HCT116 (cell line): ENCODE results near the gene CERKL. TPM values are rescaled to one million over a fixed set of nuclear protein-coding genes. Genes with fewer than 3 reads are reported as not detected.

ENCODE experiments used
- ATAC-seq: fragments of 200-7000 bp; cut with Tn5 transposase; 2 replicates; pipeline ENCODE4 v1.9.1; 2020; ENCODE audit warnings: mild to moderate bottlenecking, moderate library complexity
- BruUV-seq: library from RNA; stranded (reverse); fragments of 400-500 nt; replicated peaks from 2 replicates; lab custom pipeline; 2021; lab: Mats Ljungman, UMichigan
- CTCF ChIA-PET: fragments of 300-600 bp; sonication (Branson Sonifier 250); formaldehyde crosslinking; loops from one replicate; lab custom pipeline; 2021; ENCODE audit warnings: antibody characterized with exemption; lab: Charles Lee
- POLR2A ChIA-PET: fragments of 300-600, 350-600 bp; sonication (Branson Sonifier 250); formaldehyde crosslinking; loops from one replicate; lab custom pipeline; 2021; ENCODE audit warnings: antibody characterized with exemption; lab: Charles Lee
- RAD21 ChIA-PET, 2 experiments: fragments of 300-600 bp; sonication (Branson Sonifier 250); formaldehyde crosslinking; loops; one replicate each; lab custom pipeline; 2023; ENCODE audit warnings: low total read pairs in 2 of 2; ENCODE audit not compliant: uncharacterized antibody in 2 of 2, unreplicated experiment in 2 of 2, low non-redundant PET in 1 of 2; lab: Charles Lee
- DNase-seq: peaks from one replicate; pipeline ENCODE4 v3.0.0-alpha.2; 2010; ENCODE audit warnings: low read depth, low spot score
- H2AFZ ChIP-seq: fragments of 200-600 bp; shearing (Covaris generic), sonication (generic); 2 replicates; pipeline ENCODE4 v1.6.1; 2017; ENCODE audit warnings: low read depth, mixed run types, mixed read lengths, antibody characterized with exemption, low read length; ENCODE audit not compliant: poor library complexity, severe bottlenecking
- H3K27ac ChIP-seq: 2 replicates; pipeline ENCODE4 v1.5.1; 2012; ENCODE audit warnings: low read depth, low read length
- H3K27me3 ChIP-seq: fragments of 200-600 bp; sonication (generic); 2 replicates; pipeline ENCODE4 v1.6.1; 2016; ENCODE audit warnings: mixed run types, low read length, mixed read lengths; ENCODE audit not compliant: insufficient read depth
- H3K36me3 ChIP-seq, 2 experiments: fragments of 200-500 bp in 1 of 2; fragments of 200-600 bp in 1 of 2; sonication (Bioruptor generic) in 1 of 2; sonication (generic) in 1 of 2; 2 replicates each; pipeline versions ENCODE4 v1.5.1 to v1.6.1; 2014 to 2016; ENCODE audit warnings: low read length in 2 of 2, inconsistent platforms in 1 of 2, mixed read lengths in 1 of 2, mixed run types in 1 of 2; ENCODE audit not compliant: insufficient read depth in 2 of 2, control insufficient read depth in 1 of 2
- H3K4me1 ChIP-seq, 2 experiments: fragments of 200-600 bp in 1 of 2; sonication (generic) in 1 of 2; 2 replicates each; pipeline versions ENCODE4 v1.5.1 to v1.6.1; 2012 to 2017; ENCODE audit warnings: low read length in 2 of 2, inconsistent platforms in 1 of 2, mild to moderate bottlenecking in 1 of 2, mixed read lengths in 1 of 2, mixed run types in 1 of 2, moderate library complexity in 1 of 2; ENCODE audit not compliant: insufficient read depth in 2 of 2, control insufficient read depth in 1 of 2
- H3K4me2 ChIP-seq: fragments of 200-600 bp; sonication (generic); 2 replicates; pipeline ENCODE4 v1.6.1; 2017; ENCODE audit warnings: mixed run types, low read length, mixed read lengths
- H3K4me3 ChIP-seq, 2 experiments: fragments of 200-600 bp in 1 of 2; sonication (generic) in 1 of 2; replicated peaks in 1 of 2; 2 replicates each; pipeline ENCODE4 v1.5.1; 2011 to 2016; ENCODE audit warnings: low read length in 2 of 2, control low read depth in 1 of 2, low read depth in 1 of 2, mild to moderate bottlenecking in 1 of 2, mixed read lengths in 1 of 2, mixed run types in 1 of 2
- H3K79me2 ChIP-seq: fragments of 200-600 bp; sonication (generic); 2 replicates; pipeline ENCODE4 v1.6.1; 2017; ENCODE audit warnings: mild to moderate bottlenecking, mixed run types, low read length, moderate library complexity, mixed read lengths; ENCODE audit not compliant: insufficient read depth
- H3K9ac ChIP-seq: fragments of 200-600 bp; sonication (generic); 2 replicates; pipeline ENCODE4 v1.6.1; 2016; ENCODE audit warnings: low read length, mixed read lengths
- H3K9me2 ChIP-seq: fragments of 200-600 bp; sonication (generic), shearing (Covaris generic); 2 replicates; pipeline ENCODE4 v1.6.1; 2017; ENCODE audit warnings: mixed run types, mild to moderate bottlenecking, moderate library complexity; ENCODE audit not compliant: insufficient read depth
- H3K9me3 ChIP-seq, 2 experiments: fragments of 200-500 bp in 1 of 2; fragments of 200-600 bp in 1 of 2; sonication (Bioruptor generic) in 1 of 2; sonication (generic) in 1 of 2; 2 replicates each; pipeline ENCODE4 v1.6.1; 2014 to 2017; ENCODE audit warnings: low read length in 2 of 2, mixed read lengths in 2 of 2, inconsistent platforms in 1 of 2, low read depth in 1 of 2, mild to moderate bottlenecking in 1 of 2, mixed run types in 1 of 2, moderate library complexity in 1 of 2; ENCODE audit not compliant: control insufficient read depth in 1 of 2, insufficient read depth in 1 of 2
- H4K20me1 ChIP-seq: fragments of 200-600 bp; sonication (generic), shearing (Covaris generic); 2 replicates; pipeline ENCODE4 v1.6.1; 2017; ENCODE audit warnings: mixed run types, mild to moderate bottlenecking, moderate library complexity; ENCODE audit not compliant: insufficient read depth
- ATF3 ChIP-seq: IDR thresholded peaks from 2 replicates; pipeline ENCODE4 v1.6.1; 2012
- CBX3 ChIP-seq: IDR thresholded peaks from 2 replicates; pipeline ENCODE4 v1.6.1; 2012; ENCODE audit warnings: low read depth
- CEBPB ChIP-seq: IDR thresholded peaks from 2 replicates; pipeline ENCODE4 v1.6.1; 2012; ENCODE audit warnings: low read depth
- CTCF ChIP-seq, 3 experiments: fragments of 200-600 bp in 1 of 3; sonication (generic) in 1 of 3; IDR thresholded peaks in 2 of 3; conservative IDR thresholded peaks in 1 of 3; 2 replicates each; pipeline ENCODE4 v1.5.1; 2012 to 2017; ENCODE audit warnings: low read depth in 2 of 3, low read length in 2 of 3, antibody characterized with exemption in 1 of 3, borderline replicate concordance in 1 of 3, control low read depth in 1 of 3, mild to moderate bottlenecking in 1 of 3, mixed read lengths in 1 of 3, mixed run types in 1 of 3, moderate library complexity in 1 of 3; ENCODE audit not compliant: insufficient read depth in 1 of 3
- EGR1 ChIP-seq: IDR thresholded peaks from 2 replicates; pipeline ENCODE4 v1.6.1; 2012; ENCODE audit warnings: low read depth
- ELF1 ChIP-seq: IDR thresholded peaks from 2 replicates; pipeline ENCODE4 v1.6.1; 2012; ENCODE audit warnings: low read depth, borderline replicate concordance
- EZH2 ChIP-seq: fragments of 200-600 bp; sonication (generic); IDR thresholded peaks from 2 replicates; pipeline ENCODE4 v1.6.1; 2017; ENCODE audit warnings: antibody characterized with exemption, mixed run types
- MAX ChIP-seq: IDR thresholded peaks from 2 replicates; pipeline ENCODE4 v1.6.1; 2012
- POLR2A ChIP-seq: IDR thresholded peaks from 2 replicates; pipeline ENCODE4 v1.7.0; 2011; ENCODE audit warnings: borderline replicate concordance; ENCODE audit not compliant: insufficient read depth, insufficient read length; ENCODE audit errors: extremely low read depth
- POLR2AphosphoS5 ChIP-seq: IDR thresholded peaks from 2 replicates; pipeline ENCODE4 v1.6.1; 2011; ENCODE audit warnings: mild to moderate bottlenecking, low read depth, low read length, moderate library complexity
- SIN3A ChIP-seq: IDR thresholded peaks from 2 replicates; pipeline ENCODE4 v1.6.1; 2012; ENCODE audit warnings: low read depth
- SP1 ChIP-seq: IDR thresholded peaks from 2 replicates; pipeline ENCODE4 v1.6.1; 2012; ENCODE audit warnings: low read depth
- SRF ChIP-seq: IDR thresholded peaks from 2 replicates; pipeline ENCODE4 v1.6.1; 2012; ENCODE audit warnings: low read depth
- TCF7L2 ChIP-seq: IDR thresholded peaks from 2 replicates; pipeline ENCODE4 v1.7.0; 2011; ENCODE audit warnings: borderline replicate concordance, inconsistent platforms; ENCODE audit not compliant: insufficient read depth, insufficient read length; ENCODE audit errors: extremely low read depth
- ZNF274 ChIP-seq: fragments of 200-500 bp; sonication (Bioruptor generic); IDR thresholded peaks from 2 replicates; pipeline ENCODE4 v1.6.1; 2014; ENCODE audit warnings: mild to moderate bottlenecking, low read depth, low read length, inconsistent platforms
- intact Hi-C: fragments of 100-400 bp; cut with micrococcal nuclease; formaldehyde crosslinking; loops from 2 replicates; pipeline ENCODE4 v1.10.0; 2022
- total RNA-seq: library from RNA; stranded (reverse); gene quantifications from one replicate; pipeline ENCODE4 v1.2.1, GENCODE V29; 2021; ENCODE audit not compliant: unreplicated experiment

CERKL gene
- total RNA-seq, 1 experiment from 2014 or later, result 0.66 TPM

- H3K27ac ChIP-seq, result no peak overlapping the region
- H3K79me2 ChIP-seq, result no peaks in the 10 kb centered on the region
- ATAC-seq, result no peak
- TF ChIP-seq ATF3 (no peak), POLR2AphosphoS5 (no peak), SRF (no peak), EGR1 (no peak), ZNF274 (no peak), SP1 (no peak), CEBPB (no peak), CTCF (IDR thresholded peaks at IDR 0.05 in 2 of 3, conservative IDR thresholded peaks at IDR 0.05 in 1 of 3; ENCODE audit: borderline replicate concordance in 1 of 3, insufficient read depth in 1 of 3, low read depth in 2 of 3, low read length in 2 of 3) (no peak), EZH2 (no peak), POLR2A (no peak), TCF7L2 (no peak), MAX (no peak), SIN3A (no peak), CBX3 (no peak), ELF1 (no peak)
- TF ChIP-seq, all 23 proteins: peak for 0
- no peak for DNase-seq
- ChIA-PET RAD21 (no interaction called here), POLR2A (no interaction called here), CTCF (no interaction called here)
- Histone ChIP-seq H2AFZ (no peak overlapping the region), H3K36me3 (no peaks in the 10 kb centered on the region), H3K9ac (no peak overlapping the region), H3K4me1 (no peaks in the 10 kb centered on the region), H3K27me3 (no peaks in the 10 kb centered on the region), H4K20me1 (no peaks in the 10 kb centered on the region), H3K4me2 (no peak overlapping the region), H3K9me2 (no peaks in the 10 kb centered on the region), H3K9me3 (no peaks in the 10 kb centered on the region), H3K4me3 (no peak overlapping the region)
- intact Hi-C loops, result no loop called here
- no TSS peak for BruUV-seq
Observed at GRCh38 chr2:181536730-181537129, 120.2 kb downstream of the CERKL start.
